WTC11 (cell line): Measurements from ENCODE around the gene MRPS16.

Experiments
- JUN ChIP-seq: sonication (generic); formaldehyde crosslinking; IDR thresholded peaks from 2 replicates; pipeline ENCODE4 v1.8.0; 2023; ENCODE audit warnings: mild to moderate bottlenecking, missing genetic modification reagents
- TF ChIP-seq, protein P1 (sequence below): fragments of 200-600 bp; IDR thresholded peaks from 2 replicates; pipeline ENCODE4 v1.8.0; 2022; ENCODE audit warnings: antibody characterized with exemption

- TF ChIP-seq, protein P1, sequence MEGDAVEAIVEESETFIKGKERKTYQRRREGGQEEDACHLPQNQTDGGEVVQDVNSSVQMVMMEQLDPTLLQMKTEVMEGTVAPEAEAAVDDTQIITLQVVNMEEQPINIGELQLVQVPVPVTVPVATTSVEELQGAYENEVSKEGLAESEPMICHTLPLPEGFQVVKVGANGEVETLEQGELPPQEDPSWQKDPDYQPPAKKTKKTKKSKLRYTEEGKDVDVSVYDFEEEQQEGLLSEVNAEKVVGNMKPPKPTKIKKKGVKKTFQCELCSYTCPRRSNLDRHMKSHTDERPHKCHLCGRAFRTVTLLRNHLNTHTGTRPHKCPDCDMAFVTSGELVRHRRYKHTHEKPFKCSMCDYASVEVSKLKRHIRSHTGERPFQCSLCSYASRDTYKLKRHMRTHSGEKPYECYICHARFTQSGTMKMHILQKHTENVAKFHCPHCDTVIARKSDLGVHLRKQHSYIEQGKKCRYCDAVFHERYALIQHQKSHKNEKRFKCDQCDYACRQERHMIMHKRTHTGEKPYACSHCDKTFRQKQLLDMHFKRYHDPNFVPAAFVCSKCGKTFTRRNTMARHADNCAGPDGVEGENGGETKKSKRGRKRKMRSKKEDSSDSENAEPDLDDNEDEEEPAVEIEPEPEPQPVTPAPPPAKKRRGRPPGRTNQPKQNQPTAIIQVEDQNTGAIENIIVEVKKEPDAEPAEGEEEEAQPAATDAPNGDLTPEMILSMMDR = no peak
- no peak for TF ChIP-seq JUN
Observed at GRCh38 chr10:73211106-73211811, 41.2 kb downstream of the MRPS16 start.
